NCI-H2029 treated with DMSO at 0.1 percent for 48 hours (cell line): ENCODE results near the gene AIF1.

ENCODE experiments used
- DNase-seq: peaks from one replicate; lab custom pipeline; 2025; lab: John Stamatoyannopoulos, UW

The AIF1 gene

DNA sequence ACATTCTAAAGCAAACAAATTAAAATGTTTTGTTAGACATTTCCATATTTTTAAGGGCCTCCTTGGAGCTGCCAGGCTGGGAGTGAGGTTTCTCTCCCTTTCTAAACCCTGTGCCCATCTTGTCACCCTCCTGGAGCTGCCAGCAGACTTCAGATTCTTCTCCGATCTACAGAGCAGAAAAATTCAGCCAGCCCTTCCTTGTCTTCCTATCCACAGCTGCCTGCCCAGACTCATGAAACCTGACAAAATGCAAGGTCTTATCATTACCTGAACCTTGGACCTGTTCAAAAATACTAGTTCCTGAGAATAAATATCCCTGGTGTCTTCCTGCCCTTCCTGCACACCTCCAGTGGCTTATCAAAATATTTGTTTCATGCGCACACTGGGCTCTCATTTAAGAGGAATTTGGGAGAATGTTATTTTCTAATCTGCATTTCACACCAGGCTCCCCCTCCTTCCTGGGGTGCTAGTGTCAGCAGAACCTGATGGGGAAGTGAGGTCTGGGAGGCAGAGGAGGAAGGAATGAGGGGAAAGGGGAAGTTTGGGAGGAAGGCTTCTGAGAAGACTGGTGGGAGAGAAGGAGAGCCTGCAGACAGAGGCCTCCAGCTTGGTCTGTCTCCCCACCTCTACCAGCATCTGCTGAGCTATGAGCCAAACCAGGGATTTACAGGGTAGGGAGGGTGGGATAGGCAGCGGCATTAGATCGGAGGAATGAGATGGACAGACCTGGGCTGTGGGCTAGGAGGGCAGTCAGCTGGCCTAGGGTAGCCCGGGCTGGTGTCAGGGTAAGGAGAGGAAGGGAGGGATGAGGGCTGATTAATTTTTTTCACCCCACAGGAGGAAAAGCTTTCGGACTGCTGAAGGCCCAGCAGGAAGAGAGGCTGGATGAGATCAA is at the start of gene AIF1:
TSS of gene AIF1 (plus strand) at position 551 of the 895 bp plus-strand sequence. CDS start at position 647, 96 bp downstream.
- no peak for DNase-seq

GRCh38 chr6:31567531-31568370 is 47.3 kb upstream of the AIF1 start:
- DNase-seq: no peak

GRCh38 chr6:31568537-31568961 is 46.5 kb upstream of the AIF1 start:
- DNase-seq: no peak

DNA sequence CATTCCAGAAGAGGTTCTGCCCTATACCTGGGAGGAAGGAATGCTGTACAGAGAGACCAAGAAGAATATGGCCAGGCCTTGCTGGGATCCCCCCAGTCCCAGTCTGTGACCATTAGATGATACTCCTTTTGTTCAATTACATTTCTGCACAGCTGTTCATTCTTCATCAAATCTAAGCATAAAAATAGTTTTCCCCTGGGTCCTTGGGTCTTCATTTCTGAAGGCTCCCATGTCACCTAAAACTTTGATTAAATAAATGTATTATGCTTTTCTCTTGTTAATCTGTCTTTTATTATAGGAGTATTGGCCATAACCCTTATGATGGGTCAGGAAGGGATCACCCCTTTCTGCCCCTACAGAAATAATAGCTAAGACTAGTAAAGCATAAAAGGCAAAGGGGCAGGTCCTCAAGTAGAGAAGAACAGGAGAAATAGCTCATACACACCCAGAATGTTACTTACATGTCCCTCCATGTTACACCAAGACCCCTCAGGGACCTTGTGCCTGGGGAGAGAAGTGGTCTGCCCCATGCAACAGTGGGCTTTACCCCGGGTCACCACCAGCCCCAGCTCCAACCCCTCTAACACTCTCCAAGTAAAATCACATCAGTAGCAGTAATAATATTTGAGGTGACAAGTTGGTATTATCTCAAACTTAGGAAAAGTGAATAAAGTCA is 45.0 kb upstream of the AIF1 start:
- DNase-seq: no peak

DNA sequence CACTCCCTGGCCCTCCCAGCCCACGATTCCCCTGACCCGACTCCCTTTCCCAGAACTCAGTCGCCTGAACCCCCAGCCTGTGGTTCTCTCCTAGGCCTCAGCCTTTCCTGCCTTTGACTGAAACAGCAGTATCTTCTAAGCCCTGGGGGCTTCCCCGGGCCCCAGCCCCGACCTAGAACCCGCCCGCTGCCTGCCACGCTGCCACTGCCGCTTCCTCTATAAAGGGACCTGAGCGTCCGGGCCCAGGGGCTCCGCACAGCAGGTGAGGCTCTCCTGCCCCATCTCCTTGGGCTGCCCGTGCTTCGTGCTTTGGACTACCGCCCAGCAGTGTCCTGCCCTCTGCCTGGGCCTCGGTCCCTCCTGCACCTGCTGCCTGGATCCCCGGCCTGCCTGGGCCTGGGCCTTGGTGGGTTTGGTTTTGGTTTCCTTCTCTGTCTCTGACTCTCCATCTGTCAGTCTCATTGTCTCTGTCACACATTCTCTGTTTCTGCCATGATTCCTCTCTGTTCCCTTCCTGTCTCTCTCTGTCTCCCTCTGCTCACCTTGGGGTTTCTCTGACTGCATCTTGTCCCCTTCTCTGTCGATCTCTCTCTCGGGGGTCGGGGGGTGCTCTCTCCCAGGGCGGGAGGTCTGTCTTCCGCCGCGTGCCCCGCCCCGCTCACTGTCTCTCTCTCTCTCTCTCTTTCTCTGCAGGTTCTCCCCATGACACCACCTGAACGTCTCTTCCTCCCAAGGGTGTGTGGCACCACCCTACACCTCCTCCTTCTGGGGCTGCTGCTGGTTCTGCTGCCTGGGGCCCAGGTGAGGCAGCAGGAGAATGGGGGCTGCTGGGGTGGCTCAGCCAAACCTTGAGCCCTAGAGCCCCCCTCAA is 42.8 kb upstream of the AIF1 start, which contains the start of gene LTA:
TSS of gene LTA (plus strand) at position 249 of the 871 bp plus-strand sequence. CDS start at position 703, 454 bp downstream.
- DNase-seq: no peak

DNA sequence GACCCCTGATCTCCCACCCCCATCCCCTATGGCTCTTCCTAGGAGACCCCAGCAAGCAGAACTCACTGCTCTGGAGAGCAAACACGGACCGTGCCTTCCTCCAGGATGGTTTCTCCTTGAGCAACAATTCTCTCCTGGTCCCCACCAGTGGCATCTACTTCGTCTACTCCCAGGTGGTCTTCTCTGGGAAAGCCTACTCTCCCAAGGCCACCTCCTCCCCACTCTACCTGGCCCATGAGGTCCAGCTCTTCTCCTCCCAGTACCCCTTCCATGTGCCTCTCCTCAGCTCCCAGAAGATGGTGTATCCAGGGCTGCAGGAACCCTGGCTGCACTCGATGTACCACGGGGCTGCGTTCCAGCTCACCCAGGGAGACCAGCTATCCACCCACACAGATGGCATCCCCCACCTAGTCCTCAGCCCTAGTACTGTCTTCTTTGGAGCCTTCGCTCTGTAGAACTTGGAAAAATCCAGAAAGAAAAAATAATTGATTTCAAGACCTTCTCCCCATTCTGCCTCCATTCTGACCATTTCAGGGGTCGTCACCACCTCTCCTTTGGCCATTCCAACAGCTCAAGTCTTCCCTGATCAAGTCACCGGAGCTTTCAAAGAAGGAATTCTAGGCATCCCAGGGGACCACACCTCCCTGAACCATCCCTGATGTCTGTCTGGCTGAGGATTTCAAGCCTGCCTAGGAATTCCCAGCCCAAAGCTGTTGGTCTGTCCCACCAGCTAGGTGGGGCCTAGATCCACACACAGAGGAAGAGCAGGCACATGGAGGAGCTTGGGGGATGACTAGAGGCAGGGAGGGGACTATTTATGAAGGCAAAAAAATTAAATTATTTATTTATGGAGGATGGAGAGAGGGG is 41.6 kb upstream of the AIF1 start:
- DNase-seq: no peak

- no peak for DNase-seq
These were observed 40.6 kb upstream of the AIF1 start for GRCh38 chr6:31574106-31575061.

GRCh38 chr6:31575335-31575901 is 39.6 kb upstream of the AIF1 start, which contains the start of gene TNF:
Gene TNF, plus strand, starts transcription at chr6:31575565. Its CDS starts 177 bp downstream, at chr6:31575742.
- DNase-seq: no peak

DNA sequence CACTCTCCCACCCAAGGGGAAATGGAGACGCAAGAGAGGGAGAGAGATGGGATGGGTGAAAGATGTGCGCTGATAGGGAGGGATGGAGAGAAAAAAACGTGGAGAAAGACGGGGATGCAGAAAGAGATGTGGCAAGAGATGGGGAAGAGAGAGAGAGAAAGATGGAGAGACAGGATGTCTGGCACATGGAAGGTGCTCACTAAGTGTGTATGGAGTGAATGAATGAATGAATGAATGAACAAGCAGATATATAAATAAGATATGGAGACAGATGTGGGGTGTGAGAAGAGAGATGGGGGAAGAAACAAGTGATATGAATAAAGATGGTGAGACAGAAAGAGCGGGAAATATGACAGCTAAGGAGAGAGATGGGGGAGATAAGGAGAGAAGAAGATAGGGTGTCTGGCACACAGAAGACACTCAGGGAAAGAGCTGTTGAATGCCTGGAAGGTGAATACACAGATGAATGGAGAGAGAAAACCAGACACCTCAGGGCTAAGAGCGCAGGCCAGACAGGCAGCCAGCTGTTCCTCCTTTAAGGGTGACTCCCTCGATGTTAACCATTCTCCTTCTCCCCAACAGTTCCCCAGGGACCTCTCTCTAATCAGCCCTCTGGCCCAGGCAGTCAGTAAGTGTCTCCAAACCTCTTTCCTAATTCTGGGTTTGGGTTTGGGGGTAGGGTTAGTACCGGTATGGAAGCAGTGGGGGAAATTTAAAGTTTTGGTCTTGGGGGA is 38.9 kb upstream of the AIF1 start:
- DNase-seq: no peak

DNA sequence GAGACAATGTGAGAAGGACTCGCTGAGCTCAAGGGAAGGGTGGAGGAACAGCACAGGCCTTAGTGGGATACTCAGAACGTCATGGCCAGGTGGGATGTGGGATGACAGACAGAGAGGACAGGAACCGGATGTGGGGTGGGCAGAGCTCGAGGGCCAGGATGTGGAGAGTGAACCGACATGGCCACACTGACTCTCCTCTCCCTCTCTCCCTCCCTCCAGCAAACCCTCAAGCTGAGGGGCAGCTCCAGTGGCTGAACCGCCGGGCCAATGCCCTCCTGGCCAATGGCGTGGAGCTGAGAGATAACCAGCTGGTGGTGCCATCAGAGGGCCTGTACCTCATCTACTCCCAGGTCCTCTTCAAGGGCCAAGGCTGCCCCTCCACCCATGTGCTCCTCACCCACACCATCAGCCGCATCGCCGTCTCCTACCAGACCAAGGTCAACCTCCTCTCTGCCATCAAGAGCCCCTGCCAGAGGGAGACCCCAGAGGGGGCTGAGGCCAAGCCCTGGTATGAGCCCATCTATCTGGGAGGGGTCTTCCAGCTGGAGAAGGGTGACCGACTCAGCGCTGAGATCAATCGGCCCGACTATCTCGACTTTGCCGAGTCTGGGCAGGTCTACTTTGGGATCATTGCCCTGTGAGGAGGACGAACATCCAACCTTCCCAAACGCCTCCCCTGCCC is 38.0 kb upstream of the AIF1 start:
- no peak for DNase-seq

GRCh38 chr6:31577579-31577966 is 37.5 kb upstream of the AIF1 start:
- no peak for DNase-seq

DNA sequence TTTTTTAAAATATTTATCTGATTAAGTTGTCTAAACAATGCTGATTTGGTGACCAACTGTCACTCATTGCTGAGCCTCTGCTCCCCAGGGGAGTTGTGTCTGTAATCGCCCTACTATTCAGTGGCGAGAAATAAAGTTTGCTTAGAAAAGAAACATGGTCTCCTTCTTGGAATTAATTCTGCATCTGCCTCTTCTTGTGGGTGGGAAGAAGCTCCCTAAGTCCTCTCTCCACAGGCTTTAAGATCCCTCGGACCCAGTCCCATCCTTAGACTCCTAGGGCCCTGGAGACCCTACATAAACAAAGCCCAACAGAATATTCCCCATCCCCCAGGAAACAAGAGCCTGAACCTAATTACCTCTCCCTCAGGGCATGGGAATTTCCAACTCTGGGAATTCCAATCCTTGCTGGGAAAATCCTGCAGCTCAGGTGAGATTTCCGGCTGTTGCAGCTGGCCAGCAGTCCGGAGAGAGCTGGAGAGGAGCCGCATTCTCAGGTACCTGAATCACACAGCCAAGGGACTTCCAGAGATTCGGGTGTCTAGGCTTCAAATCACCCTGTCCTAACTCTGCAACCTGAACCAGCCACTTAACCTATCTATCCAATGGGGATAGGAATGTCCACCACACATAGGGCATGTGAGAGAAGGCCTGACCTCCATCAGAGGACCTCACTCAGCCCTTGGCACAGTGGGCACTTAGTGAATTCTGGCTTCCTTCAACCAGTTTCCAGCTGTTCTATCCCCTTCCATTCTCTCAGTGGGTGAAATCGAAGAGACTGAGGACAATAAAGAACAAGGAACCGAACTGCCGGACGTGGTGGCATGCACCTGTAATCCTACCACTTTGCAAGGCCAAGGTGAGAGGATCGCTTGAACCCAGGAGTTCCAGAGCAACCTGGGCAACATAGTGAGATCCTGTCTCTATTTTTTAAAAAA is 36.6 kb upstream of the AIF1 start:
- no peak for DNase-seq

DNA sequence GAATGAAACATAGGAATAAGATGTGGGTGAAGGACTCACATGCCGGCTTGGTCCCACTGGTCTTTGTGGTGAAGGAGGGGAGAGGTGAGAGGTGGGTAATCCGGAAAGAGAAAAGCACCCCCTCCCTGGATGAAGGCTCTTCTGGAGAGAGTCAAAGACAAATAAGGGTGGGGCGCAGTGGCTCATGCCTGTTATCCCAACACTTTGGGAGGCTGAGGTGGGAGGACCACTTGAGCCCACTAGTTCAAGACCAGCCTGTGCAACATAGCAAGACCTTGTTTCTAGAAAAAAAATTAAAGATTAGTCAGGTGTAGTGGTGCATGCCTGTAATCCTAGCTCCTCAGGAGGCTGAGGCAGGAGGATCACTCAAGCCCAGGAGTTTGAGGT is 35.9 kb upstream of the AIF1 start:
- no peak for DNase-seq

DNA sequence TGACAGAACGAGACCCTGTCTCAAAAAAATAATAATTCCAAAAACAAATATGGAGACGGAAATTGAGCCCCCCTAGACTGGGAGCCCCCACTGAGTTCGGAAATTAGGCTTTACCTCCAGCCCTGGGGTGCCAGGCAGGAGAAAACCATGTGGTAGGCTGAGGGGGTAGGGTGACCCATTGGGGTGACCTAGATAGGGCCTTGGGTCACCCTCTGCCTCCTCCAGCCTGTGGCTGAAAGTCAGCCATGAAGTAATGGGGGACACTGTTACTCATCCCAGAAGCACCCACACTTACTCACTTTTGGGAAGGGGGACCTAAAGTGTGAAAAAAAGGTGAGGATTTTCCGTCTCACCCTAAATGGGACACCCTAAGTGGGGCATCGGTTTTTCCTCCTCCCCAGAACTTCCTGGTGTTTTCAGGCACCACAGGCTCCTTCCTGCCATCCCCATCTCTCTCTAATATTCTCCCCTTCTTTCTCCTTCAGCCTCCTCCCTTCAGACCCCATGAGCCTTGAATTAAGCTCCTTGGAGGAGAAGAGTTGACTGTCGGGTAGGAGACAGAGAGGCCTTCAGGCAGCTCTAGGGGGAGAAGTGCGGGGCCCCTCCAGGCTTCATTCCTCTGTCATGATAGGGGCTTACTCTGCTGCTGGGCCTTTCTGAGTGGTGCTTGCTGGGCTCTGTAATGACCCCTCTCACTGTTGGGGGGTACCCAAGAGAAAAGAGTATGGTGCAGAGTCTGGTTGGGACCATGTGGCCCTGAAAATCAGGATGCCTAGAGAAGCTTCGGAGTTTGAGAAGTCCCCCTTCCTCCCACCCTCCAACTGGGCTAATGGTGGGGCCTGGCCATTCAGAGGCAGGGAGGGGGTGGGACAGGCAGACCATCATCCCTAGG is 35.2 kb upstream of the AIF1 start:
- no peak for DNase-seq

- no peak for DNase-seq
These were observed 34.6 kb upstream of the AIF1 start for GRCh38 chr6:31580438-31580740.
